NCI-H2081 (cell line): ENCODE results near the gene KMT2A.
A peak's percentile ranks its signal among the peaks of the same experiment; 100 is the strongest.
"Not testable (repeated sequence)": the region's sequence is repeated elsewhere in the genome, so short reads cannot be mapped to it uniquely, and the experiment has no call there.

Experiments
- DNase-seq, 2 experiments: peaks; one replicate each; lab custom pipeline; 2025; lab: John Stamatoyannopoulos, UW

KMT2A gene

DNA sequence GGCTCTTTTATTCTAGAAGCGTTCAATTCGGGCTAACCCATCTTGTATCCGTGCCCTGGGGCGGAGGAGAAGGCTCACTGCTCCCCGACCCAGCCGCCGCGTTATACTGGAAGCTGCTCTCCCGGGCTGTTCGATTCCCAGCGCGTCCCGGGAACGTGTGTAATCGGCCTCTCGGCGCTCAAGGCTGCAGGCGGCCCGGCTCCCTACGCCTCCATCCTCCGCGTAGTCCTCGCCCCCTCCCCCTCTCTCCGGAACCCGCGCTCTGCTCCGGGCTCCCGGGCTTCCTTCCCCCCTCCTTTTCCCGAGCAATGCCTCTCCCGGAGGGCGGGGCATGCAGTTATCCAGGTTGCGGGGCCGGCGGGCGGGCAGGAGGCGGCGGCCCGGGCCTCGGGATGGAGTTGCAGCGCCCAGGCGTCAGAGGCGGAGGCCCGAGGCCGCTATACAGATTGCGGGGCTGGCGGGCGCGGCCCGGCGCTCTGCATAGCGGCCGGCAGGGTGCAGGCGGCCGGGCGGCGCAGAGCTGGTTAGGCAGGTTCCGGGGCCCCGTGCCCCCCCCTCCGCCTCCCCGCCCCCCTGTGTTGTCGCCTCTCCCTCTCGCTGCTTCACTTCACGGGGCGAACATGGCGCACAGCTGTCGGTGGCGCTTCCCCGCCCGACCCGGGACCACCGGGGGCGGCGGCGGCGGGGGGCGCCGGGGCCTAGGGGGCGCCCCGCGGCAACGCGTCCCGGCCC, at the start of gene KMT2A:
KMT2A (plus strand) TSS at position 600 of the 732 bp plus-strand sequence; CDS start at position 621, 21 bp downstream.
- DNase-seq: peak; percentile 98 to 99

DNA sequence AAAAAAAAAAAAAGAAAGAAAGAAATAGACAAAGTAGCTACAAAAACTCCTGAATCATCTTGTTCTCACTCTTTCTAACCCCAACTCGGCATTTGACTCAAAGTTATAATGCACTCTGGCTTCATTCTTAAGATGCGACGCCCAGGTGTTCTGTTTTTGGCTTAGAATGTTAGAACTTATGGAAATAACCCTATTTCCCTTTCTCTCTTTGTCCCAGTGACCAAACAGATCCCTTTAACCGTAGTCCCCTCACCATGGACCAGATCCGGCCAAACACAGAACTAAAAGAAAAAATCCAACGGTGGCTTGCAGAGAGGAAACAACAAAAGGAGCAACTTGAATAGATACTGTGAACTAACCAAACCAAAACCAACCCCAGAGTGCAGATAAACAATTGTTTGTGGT, 40.2 kb upstream of the KMT2A start:
- DNase-seq: no peak

DNA sequence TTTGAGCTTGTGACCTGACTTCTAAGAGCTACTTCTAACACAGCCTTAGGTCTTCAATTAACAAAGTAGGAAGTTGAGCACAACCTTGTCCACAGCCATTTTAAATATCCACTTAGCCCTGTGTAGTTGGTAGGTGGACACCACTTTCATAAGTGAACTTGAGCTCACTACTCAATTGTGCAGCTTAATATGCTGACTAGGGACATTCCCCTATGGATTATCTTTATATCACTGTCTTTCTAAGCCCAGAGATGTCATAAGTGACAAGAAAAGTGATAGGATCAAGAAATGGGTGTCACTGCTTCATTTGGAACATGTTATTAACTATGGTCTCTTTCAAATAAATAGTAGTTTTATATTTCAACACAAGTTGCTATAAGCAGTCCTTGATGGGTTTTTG, 38.8 kb upstream of the KMT2A start:
- DNase-seq: no peak

DNA sequence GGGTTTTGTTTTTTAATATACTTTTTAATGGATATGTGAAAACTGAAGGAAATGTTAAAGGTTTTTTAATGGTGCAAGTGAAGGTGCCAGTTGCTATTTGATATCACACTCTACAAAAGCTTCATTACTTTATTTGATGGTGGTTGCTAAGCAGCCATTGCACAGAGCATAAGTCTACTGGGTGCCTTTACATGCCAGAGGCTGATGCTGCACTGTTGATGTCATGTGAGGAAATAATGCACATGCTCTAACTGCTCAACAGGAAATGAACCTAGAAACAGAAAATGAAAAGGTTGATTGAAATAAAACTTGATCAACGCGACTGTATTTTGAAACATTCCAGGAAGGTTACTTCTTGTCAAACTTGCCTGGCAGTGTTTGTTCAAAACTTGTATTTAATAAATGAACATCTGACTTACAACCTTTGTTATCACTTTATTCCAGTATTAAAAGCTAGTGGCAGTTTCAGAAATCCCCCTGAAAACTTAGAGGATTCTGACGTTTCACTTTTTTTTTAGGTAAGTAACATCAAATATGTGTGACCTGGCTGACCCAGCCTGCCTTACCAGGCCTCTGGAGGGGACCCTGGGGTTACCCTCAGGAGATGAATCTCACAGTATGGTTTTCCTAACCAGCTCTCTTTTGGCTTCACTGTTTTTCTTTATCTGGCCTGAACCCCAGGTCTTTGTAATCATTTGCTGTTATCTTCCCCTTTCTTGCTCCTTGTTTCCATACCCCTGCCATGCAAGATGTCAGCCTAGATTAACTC, 37.3 kb upstream of the KMT2A start:
- DNase-seq: no peak

DNA sequence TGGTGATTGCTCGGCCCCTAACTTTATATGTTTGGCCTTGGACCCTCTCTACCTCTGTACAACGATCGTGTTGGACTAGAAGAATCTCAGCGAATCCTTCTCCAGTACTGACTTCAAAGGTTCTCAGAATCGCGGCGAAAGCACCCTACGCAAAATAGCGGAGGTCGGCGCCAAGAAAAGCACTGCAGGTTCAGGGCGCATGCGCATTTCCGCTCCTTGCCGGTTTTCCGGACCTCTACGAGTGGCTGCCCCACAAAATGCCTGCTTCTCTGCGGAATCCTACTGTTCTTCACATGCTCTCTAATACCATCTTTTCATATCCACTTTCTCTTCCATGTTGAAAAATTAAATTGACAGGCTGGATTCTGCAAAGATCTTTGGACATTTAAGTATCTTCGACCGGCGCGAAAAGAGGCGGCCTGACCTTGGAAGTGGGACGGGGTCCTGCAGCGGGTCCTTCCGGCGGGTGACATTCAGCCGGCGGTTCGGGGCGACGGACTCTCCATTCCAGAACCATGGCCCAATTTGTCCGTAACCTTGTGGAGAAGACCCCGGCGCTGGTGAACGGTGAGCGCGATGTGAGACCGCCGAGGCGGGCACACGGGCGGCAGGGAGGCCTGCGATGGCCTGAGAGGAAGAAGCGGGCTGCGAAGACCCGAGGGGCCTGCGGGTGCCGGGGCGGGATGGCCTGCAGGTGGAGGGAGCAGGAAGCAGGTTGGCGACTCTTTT, 35.0 kb upstream of the KMT2A start, which contains the start of gene ATP5MG:
ATP5MG (plus strand) TSS at position 456 of the 729 bp plus-strand sequence; CDS start at position 516, 60 bp downstream.
- DNase-seq: peak; percentile 91 to 92

DNA sequence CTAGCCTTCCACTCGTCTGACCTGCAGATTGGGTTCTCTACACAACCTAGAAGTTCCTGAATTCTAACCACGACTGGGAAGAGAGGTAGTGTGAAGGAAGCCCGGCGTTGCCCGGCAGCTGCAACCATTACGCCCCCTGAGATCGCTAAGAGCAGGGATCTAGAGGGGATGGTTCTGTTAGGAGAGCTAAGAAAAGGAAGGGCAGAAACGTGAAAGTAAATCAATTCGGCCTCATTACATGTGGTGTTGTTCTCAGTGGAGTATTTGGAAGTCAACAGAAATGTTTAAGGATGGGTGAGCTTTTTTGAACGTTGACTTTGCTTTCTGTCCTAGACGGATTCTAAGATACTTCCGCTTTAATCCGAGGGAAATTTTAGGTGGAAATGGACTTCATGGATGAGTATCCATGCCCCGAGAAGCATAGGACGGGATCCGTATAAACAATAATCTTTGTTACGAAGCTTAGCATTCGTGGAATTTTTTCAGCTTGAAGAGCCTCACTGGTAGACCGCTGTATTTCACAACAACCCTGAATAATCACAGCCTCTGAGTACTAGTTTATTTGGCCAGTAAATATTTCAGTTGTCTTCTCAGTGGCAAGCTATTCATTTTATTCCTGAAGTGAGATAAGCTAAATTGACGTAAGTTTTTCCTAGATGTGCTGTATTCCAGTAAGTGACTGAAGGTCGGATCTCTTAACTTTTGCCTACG, 34.3 kb upstream of the KMT2A start:
- DNase-seq: no peak

DNA sequence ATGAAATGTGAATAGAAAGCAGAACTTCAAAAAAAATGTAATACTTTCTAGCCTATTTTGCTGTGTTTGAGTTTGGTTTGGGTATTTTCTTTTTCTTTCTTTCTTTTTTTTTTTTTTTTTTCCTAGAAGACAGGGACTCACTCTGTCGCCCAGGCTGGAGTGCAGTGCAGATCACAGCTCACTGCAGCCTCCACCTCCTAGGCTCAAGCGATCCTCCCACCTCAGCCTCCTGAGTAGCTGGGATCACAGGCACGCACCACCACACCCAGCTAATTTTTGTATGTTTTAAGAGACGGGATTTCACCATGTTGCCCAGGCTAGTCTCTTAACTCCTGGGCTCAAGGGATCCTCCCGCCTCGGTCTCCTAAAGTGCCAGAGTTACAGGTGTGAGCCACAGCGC, 33.7 kb upstream of the KMT2A start:
- DNase-seq: not testable (repeated sequence)

DNA sequence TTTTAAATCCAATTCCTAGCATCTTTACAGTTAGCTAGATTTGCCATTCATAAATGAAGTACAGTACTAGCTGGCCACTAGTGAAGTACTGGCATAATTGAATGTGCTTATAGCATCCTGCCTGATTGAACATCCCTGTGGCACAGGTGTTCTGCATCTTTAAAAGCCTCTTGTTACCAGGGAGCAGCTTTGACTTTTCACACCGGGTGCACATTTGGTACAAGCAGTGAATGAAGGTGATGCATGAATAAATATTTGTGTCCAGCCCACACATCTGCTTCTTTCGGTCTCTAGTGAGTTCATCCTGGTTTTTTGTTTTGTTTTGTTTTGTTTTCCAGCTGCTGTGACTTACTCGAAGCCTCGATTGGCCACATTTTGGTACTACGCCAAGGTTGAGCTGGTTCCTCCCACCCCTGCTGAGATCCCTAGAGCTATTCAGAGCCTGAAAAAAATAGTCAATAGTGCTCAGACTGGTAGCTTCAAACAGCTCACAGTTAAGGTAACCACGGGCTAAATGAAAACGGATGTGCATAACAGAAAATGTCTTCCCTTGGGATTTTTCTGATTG, 29.6 kb upstream of the KMT2A start:
- DNase-seq: peak; percentile 90 to 97

DNA sequence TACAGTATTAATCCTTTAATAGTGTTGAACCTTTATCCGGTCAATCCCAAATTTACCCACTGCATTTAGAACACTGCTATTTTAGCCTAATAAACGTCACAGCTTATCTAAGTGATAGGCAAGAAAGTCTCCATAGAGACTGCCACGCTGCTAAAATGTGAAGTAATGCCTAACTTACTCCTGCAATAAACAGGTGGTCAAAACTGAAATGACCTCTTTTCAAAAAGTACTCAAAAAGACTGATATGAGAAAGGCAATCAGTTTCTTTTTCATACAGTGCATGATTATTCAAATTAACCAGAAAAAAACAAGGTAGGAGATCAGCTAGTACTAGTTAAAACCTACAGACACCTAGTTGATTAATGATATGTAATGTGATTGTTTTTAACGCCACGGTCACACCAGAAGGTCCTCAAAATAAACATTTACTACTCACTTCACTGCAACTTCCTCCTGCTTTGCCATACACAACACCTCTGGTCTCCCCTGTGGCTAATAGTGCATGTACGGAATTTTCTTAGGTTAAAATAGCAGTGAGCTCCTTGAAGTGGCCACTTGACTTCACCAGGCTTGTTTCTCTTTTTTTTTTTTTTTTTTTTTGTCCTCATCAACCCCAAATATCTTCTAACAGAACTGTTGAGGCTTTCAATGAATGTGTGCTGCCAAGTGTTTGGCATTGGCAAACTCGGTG, 26.1 kb upstream of the KMT2A start:
- no peak for DNase-seq

DNA sequence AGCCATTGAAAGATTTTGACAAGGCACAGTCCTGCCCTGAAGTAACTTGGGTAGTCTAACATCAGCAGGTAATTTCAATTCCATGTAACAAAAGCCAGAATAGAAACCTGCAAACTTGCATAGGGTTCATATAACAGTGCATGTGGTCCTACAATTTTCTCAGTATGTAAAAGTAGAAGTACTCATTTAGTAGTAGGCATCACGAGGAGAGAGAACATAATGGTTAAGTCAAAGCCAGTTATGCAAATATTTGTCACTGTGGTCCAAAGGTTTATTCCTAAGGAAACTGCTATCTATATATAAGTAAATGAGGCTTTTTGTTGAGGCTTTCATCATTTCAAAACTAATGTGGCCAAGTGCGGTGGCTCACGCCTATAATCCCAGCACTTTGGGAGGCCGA, 24.8 kb upstream of the KMT2A start:
- DNase-seq: no peak

DNA sequence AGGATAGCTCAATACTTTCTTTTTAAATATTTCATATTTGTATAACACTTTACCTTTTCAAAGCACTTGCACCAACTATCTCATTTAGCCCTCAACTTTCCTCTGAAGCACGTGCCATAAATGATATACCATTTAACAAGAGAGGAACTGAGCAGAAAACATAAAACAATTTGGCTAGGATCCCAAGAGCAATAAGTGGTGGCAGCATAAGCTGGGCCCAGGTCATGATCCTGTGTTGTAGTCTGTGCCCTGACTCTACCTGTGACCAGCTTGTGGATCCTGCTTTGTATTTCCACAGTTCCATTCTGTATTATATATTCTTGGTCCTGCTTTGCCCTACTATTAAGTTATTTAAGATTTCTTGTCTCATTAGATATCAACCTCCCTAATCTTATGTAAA, 23.4 kb upstream of the KMT2A start:
- no peak for DNase-seq

DNA sequence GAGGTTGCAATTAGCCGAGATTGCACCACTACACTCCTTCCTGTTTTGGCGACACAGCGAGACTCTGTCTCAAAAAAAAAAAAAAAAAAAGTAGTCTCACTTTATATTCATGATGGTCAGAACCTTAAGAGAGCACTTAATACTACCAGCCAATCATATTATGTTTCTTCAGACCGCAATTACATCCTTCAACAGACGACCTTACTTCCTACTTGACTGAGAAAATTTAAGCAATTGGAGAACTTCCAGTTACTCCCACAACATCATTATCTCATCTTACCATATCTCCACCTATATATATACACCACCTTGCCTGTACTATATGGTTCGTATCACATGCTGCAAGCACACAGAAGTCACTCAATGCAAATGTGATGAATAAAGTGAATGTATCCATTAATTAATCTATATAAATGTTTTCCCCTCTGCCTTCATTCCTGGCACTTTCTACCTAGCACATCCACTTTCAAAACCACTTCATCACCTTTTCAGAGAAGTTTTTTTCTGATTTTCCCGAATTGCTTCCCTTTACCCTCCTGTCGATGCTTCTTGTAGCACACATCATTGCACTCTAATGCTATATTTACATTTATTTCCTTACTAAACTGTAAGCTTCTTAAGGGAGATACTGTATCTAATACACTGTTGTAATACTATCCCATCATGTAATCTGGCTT, 21.1 kb upstream of the KMT2A start:
- DNase-seq: no peak

DNA sequence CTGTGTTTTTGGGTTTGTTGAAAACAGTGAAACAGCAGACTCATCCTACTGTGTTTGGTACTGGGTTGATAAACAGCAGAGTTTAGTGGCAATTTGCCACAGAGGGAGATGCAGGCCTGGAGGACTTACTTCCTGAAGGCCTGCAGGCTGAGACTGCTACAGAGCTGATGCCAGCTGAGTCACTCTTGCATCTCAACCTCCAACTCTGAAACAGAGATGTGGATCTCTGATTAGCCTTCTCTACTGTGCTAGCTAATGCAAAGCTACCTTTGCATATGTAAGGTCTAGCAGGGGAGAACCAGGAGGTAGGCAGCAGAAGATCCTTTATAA, 20.6 kb upstream of the KMT2A start:
- peak in 1 of 2 experiments; percentile 35 for DNase-seq

DNA sequence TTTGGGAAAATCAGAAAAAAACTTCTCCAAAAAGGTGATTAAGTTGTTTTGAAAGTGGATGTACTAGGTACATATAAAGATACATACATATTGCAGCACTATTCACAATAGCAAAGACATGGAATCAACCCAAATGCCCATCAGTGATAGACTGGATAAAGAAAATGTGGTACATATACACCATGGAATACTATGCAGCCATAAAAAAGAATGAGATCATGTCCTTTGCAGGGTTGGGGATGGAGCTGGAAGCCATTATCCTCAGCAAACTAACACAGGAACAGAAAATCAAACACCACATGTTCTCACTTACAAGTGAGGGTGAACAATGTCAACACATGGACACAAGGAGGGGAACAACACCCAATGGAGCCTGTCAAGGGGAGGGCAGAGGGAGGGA, 19.4 kb upstream of the KMT2A start:
- not testable (repeated sequence) for DNase-seq

DNA sequence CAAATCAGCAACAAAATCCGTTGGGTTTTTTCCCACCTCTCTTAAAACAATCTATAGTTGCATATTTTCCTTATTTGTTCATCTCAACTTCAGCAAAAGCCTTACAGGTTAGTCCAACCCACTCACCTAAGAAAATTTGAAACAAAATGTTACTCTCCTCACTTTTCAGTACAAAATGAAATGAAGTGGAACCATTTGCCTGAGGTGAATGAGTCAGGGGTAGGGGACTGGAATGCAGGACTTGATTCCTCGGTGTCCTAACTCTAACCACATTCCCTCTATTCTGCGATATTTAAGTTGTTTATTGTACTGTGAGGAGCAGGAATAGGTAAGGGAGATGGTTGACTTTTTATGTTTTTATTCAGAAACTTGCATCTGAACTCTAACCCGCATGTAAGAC, 18.5 kb upstream of the KMT2A start:
- DNase-seq: no peak

DNA sequence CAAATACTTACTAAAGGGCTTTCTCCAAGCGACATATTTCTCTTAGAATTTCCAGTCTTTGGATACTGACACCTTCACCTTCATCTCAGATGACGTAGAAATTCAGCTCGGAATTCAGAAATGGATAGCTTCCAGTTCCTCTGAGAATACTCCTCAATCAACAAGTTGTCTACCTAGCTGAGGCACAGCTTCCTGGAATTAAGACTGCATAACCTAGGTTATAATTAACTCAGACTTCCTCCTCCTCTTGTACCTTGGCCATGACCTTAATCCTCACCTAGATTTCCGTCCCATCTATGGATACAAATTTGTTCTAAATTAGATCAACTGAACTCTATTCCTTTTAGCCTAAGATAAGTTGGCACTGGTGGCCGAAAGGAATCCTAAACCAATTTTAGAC, 17.5 kb upstream of the KMT2A start:
- DNase-seq: no peak

DNA sequence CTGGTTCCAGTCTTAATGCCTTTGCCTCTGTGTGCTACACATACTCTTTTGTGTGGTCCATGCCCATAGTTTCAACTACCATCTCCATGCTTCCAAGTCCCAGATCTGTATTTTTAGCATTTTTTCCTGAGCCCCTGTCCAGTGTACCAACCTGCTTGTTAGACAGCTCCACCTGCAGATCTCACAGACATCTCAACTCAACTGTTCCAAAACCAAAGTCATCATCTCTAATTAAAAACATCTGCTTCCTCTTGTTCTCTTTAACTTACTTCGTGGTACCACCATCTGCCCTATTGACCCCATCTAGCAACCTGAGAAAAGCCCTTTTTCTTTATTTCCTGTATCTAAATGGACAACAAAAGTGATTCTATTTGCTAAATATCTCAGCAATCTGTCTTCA, 8.6 kb upstream of the KMT2A start:
- no peak for DNase-seq

DNA sequence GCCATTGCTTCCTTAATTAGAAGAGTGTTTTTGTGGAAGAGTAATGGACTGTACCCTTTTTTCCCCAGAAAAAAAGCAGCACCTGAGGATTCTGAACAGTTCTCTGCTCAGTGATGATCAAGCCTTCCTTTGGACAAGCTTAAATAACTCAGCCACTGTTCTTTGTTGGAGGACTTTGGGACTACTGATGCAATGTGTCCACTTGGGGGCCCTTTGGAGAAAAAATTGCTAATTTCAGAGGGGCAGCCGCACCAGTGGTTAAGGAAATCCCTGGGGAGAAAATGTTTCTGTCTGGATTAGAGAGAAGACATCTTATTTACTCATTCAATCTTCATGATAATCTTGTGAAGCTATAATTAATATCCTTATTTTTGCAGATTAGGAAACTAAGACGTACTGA, 5.3 kb upstream of the KMT2A start:
- no peak for DNase-seq

DNA sequence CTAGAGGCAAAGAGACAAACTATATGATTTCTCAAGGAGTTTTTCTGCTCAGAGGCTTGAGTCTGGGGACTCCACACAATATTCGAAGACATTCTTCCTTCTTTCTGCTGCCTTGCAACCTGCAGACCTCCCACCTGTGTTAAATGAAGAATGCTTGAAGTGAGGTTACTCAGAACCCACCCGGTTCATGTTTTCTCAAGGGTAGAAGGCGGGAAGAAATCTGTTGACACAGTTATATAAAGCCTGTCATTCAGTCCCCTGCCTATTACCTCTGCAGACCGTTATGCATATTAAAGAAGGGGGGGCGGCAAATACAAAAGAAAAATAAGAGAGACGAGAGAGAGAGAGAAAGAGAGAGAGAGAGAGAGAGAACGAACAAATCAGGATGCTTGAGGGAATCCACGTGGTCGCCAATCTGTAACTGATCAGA, 2.2 kb upstream of the KMT2A start:
- peak in 1 of 2 experiments; percentile 72 for DNase-seq

DNA sequence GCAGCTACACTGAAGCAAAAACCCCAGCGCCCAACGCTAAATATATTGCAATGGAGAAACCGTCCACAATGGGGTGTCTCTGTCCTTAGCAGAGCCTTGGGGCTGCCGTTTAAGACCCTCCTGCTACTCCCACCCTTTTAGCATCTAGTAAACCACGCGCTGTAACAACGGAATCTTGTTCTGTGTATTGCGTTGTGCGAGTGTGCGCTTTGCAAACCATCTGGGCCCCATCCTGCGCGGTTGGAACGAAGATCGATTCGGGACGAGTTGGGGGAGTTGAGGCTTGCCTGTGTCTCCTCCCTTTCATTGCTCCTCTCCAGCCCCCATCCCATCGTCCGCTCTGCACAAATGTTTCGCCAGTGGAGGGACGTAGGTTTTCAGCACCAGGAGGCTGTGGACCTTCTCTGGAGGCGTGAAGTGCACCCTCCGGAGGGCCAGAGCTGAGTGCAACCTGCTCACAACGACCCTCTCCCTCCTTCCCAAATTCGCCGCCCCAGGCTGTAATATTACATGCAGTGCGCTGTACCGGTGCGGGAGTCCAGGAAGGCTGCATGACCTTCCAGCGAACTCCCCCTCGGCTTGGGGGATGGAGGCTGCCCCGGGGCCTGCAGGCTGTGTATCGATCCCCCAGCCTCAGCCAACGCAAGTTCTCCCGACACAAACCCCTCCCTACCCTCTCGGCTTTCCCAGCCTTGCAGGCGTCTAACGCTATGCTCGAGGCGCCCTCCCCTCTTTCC, 1.6 kb upstream of the KMT2A start:
- DNase-seq: peak; percentile 22 to 72
